Hematopoietic multipotent progenitor cell treated with erythropoietin and hydrocortisone succinate and interleukin-3 and kit ligand, for 6 days (in vitro differentiated cells): Measurements from ENCODE around the gene PLB1.

Experiments used
- DNase-seq: peaks from one replicate; pipeline ENCODE4 v3.0.0-alpha.2; 2015

PLB1 gene

DNA sequence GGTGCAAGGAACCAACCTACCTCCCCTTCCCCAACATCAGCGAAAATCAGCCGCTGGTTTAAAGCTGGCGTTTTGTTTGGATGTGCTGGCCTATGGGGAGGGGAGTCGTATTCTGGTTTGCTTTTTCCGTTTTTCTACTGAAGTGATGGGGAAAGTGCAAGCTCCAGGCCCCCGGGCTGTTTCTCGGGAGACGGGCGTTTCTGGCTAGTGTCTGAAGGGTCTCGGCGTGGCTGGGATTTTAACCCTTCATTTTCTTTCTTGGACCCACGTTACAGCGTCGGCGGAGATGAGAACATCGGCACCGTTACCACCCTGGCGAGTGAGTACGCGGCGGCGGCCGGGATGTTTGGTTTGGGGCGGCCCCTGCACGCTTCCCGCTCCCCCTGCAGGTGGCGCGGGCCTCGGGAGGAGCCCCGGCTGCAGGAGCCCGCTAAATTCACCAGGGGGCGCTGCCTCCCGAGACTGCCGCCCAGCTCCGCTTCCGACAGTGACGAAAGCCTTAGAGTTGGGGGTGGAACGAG lies 70.7 kb downstream of the PLB1 start:
- peak; percentile 86 for DNase-seq

DNA sequence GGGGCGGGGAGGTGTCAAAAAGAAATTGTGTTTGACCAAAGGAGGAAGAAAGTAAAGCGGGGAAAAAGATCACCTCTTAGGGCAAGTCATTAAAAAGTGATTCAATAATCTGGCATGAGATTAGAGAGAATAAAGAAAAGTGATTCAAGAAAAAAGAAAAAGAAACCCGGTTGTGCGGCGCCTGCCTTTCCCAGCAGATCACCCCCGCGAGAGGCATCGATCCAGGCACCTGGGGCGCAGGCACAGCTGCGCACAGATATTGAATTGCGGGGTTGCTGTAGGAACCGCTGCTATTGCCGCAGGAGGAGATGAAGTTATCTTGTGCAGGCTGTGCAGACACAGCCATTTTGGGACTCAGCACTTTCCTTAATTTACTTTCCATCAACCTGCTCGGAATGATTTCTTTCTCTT lies 71.2 kb downstream of the PLB1 start:
- DNase-seq = peak; percentile 22

DNA sequence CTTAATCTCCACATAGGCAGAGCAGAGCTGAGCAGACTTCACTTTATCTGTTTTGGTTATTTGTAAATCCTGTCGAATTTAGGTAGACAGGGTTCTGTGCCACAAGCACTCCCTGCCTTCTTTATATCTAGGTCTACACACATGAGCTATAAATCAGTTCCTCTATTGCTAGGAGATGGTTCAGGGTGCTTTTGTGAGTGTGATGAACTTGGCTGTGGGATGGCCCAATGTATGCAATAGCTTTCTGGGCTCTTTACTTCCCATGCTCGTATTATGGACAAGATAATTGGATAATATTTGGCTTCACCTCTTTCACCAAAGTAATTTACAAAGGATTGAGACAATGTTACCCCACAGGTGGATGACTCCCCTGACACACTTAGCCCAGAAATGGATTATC lies 72.2 kb downstream of the PLB1 start:
- DNase-seq = no peak

DNA sequence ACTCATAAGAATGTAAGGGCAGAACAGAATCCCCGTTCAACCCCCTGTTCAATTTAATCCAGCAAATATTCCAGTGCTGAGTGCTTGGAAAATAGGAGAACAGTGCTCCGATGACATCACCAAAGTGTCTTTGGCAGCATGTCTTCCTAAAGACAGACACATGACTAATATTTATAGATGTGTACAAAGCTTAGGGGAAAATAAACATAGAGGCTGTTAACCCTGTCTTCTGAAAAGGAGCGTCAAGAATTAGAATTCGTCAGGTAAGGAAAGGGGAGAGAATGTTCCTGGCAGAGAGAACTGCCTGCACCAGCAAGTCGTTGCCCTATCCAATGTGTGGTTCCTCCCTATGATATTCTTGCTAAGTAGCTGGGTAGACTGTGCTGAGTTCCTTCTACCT lies 72.7 kb downstream of the PLB1 start:
- DNase-seq = no peak

DNA sequence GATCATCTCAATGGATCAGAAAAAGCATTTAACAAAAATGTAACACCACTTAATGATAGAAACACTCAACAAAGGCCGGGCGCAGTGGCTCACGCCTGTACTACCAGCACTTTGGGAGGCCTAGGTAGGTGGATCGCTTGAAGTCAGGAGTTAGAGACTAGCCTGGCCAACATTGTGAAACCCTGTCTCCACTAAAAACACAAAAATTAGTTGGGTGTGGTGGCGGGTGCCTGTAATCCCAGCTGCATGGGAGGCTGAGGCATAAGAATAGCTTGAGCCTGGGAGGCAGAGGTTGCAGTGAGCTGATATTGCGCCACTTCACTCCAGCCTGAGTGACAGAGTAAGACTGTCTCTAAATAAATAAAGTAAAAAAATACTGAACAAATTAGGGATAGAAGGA lies 74.6 kb downstream of the PLB1 start:
- DNase-seq = no peak

DNA sequence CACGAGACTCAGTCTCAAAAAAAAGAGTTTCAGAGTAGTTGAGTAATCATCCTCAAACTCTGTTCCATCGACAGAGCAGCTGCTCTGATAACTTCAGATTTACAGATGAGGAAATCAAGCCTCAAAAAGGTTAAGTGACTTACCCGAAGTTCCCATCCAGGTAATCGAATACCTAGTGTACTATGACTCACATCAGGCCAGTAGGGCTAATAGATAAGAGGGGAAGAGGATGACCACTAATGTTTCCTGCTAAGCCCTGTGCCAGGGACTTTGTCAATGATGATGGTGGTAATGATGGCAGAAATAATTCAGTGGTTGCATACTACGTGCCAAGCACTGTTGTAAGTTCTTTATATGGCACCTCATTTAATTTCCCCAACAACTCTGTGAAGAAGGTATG lies 80.9 kb downstream of the PLB1 start:
- no peak for DNase-seq

DNA sequence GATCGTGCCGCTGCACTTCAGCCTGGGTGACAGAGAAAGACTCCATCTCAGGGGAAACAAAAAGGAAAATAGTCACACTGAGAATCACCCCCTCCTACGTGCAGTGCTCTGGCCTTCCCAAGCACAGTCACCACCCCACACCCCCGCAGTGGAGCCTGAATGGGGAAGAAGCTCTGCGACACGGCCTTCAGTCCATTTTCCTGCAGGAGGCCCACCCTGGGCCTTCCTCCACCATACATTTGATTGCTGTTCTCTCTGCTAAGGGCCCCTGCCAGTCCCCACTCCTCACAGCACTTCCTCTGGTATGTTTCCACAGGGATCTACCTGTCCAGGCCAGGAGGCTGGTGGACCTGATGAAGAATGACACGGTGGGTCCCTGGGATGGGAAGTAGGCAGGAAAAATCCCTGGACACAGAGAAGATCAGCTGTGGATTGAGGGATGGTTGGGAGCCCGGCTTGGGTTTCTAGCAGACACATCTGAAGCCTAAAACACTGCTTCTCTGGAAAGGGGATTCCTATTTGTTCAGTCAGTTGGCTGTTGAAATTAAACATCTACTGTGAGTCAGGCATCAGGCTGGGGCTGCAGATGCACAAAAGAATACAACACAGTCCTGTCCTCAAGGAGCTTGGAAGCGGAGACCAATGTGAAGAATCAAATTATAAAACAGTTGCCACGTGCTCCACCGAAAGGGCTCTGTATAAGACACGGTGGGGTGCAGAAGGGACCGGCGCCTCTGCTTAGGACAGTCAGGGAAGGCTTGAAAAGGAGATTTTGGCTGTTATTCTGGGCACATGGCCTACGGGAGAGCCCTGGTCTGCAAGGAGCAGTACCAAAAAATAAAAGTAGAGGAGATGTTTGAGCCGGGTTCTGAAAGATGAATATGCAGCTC lies 82.2 kb downstream of the PLB1 start:
- DNase-seq = no peak

DNA sequence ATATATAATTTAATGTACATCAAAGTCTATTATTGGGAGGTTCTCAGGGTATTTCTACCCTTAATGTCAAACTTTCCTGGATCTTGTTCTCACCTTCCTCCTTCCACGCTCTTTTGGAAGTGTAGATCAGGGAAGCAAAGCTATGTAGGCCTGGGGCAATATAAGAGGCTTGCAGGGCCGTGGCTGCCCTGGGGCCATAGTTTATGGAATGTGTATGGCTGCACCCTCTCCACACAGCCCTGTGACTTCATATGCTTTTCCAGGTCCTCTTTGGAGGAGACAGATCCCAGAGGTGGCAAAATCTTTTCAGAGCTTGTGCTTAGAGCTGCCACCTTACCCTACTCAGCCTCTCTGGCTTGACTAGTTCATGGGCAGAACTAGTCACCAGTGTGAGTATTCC lies 82.9 kb downstream of the PLB1 start:
- DNase-seq = no peak

DNA sequence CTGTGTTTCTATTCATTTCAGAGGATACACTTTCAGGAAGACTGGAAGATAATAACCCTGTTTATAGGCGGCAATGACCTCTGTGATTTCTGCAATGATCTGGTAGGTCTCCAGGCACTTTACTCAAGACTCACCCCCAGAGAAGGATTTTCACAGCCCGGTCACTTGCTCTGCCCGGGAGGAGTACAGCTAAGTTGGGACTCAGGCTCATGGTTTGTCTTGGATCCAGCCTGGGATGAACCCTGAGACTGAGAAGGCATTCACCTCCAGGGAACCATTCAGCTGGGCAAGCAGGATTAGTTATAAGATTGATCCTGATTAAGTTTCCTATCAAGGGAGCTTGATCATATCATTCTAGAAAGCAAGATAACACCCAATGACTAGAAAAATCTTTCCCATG lies 83.7 kb downstream of the PLB1 start:
- DNase-seq = no peak

DNA sequence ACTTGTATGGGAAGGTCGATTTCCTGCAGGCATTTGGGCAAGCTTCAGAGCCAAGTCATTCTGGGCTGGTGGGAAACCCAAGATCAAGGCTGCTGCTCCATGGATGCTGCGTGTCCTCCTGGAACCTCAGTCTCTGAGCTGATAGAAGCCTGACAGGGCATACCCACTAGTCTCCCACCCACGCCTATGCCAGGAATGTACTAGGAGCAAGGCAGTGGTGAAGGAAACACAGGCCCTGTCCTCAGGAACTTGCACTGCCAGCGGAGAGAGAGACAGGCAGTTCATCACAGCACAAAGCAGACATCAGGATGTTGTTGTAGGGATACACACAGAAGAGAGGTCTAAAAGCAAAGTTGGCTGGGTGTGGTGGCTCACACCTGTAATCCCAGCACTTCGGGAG lies 84.2 kb downstream of the PLB1 start:
- DNase-seq = no peak

DNA sequence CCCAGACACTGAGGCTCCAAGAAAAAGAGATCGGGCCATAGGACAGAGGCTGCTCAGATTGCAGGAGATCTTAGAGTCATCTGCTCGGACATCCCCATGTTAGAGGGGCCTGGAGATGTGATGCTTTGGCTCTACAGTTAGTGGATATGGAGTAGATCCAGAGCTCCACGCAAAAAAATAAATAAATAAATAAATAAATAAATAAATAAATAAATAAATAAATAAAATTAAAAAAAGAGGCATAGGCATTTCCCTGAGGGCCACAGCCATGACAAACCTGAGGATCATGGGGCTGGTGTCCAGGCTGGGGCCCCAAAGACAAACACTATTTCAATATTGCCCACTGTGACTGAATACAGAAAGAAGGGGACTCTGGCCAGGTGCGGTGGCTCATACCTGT lies 85.5 kb downstream of the PLB1 start:
- no peak for DNase-seq

DNA sequence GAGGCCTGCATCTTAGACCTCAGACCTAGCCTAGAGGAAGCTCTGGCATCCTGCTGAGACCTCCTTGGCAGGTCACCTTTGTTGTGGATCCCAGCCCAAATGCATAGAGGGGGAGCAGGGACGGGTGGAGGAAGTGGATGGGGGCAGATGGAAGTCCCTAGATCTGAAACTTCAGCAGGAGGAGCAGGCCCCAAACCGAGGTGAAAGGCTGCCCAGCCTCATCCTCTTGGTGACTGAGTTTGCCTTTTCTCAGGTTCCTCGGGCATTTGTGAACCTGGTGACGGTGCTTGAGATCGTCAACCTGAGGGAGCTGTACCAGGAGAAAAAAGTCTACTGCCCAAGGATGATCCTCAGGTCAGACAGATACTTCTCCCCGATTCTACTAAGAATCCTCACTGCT lies 86.3 kb downstream of the PLB1 start:
- DNase-seq = no peak

DNA sequence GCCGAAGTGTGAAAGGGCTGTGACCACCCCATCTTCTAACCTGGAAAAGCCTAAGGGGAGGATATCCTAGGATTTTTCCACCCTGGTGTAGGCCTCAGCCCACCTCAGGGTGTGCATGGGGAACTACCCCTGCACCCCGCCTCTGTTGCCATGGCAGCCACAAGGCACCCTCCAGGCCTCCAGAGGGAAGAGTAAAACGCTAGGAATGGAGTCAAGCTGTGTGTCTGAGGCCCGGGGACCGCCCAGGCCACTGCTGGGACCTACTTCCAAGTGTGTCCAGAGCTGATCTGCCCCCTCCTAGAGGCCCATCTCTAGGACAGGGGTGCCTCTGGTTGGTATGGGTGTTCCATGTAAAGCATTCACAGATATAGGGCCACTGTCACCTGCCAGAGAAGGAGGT lies 86.7 kb downstream of the PLB1 start:
- no peak for DNase-seq

DNA sequence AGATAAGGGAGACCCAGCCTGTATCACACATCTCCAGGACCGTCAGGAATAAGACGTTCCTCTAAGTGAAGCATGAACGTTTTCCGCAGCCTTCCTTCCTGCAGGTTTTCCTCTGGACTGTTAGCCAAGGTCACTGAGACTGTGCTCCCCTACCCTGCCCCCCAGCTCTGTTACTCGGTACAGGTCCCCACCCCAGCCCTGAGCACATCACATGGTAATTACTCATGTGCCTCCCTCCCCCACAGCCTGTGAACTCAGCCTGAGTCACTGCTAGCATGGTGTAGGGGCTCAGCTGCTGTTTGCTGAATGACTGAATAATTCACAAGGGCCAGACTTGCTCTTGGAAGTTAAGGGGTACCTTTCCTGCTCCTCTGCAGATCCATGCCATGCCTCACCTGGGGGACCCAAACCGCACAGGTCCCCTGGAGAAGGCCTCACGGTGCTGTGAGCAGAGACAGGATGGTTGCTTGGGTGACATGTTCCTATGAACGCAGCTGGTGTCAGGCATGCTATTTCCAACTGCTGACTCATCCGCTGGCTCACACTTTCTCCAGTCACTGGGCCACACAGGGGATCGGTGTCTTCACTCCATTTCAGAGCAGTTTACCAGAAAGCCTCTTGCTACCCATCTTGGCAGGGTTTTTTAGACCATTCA lies 88.2 kb downstream of the PLB1 start:
- peak; percentile 77 for DNase-seq

DNA sequence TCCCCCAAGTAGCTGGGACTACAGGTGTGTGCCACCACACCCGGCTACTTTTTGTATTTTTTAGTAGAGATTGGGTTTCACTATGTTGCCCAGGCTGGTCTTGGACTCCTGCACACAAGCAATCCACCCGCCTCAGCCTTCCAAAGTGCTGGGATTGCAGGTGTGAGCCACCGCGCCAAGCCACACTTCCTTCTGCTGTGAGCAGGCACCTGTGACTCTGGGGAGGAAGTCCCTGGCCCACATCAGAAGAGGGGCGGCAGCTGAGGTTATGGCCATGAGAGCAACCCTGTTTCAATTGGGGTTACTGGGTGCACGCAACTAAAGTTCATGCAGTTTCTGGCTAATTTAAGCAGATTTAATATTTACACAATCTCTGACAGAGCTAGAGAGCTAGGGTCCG lies 91.0 kb downstream of the PLB1 start:
- no peak for DNase-seq

DNA sequence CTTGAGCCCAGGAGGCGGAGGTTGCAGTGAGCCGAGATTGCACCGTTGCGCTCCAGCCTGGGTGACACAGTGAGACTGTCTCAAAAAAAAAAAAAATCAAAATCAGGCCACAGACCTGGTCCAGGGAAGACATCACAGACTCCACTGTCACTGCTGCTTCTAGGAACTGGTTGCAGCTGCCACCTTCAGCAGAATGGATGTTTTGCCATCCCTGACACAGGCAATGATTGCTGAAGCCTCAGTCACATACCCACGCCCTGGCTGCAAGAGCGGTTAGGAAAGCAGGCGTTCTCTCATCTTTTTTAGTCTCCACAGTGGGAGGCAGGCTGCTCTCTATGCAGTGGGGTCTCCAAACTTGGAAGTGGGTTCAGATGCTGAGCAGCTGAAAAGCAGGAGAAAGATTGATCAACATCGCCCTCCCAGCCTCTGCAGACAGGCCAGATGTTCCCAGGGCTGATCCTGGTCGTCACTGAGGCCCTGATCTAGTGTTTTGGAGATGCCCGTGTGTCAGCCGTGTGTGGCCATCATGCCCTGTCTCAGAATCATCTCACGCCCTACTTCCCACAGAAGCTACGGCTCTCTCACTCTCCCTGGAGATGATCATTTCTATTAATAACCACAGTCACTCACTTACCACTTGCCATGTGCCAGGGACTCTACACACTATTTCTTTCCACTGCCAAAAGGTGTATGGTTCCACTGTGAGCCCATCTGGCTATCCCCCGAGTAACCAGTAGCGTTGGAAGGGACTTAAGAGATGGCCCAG lies 91.8 kb downstream of the PLB1 start:
- no peak for DNase-seq

DNA sequence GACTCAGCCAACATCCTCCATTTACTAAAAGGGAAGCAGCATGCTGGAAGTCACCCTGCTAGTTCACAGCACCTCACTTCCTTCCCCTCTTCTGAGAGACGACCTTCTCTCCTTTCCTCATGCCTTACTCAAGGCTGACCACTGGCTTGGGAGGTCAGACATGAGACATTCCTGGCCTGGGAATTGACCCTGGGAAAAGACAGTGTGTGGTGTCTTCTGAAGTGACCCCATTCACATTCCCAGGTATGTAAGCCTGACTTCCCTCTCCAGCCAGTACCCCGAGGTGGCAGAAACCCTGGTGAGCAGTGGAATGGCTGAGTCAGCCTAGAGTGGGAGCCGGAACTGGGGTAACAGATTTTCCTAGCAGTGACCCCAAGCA lies 92.4 kb downstream of the PLB1 start:
- DNase-seq = no peak

DNA sequence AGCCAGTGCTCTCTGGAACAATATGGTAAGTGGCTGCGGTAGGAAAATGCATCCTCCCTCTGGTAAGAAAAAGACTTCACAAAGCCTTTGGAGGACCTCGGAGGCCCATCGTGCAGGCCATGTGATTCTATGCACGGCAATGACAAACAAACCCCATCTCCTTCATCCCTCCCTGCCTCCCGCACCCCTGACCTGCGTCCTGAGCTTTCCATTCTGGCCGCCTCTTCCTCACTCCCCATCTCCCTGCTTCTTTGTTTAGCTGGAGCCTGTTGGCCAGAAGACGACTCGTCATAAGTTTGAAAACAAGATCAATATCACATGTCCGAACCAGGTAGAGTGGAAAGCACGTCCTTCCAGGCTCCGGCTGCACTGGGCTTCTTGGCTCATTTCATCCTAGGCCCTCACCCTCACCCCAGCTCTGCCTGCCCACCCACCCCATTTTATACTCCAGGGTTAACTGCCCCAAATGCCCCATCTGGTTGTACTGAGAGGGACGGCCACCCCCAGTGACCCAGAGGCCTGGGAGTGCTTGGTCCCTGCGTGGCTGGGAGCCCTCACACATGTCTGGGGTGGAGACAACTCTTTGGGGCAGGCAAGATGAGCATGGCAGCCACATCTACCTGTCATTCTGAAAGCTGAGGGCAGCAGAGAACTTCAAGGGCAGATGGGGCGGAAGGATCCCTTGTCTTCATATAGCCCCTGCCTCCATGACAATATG lies 94.0 kb downstream of the PLB1 start:
- no peak for DNase-seq

DNA sequence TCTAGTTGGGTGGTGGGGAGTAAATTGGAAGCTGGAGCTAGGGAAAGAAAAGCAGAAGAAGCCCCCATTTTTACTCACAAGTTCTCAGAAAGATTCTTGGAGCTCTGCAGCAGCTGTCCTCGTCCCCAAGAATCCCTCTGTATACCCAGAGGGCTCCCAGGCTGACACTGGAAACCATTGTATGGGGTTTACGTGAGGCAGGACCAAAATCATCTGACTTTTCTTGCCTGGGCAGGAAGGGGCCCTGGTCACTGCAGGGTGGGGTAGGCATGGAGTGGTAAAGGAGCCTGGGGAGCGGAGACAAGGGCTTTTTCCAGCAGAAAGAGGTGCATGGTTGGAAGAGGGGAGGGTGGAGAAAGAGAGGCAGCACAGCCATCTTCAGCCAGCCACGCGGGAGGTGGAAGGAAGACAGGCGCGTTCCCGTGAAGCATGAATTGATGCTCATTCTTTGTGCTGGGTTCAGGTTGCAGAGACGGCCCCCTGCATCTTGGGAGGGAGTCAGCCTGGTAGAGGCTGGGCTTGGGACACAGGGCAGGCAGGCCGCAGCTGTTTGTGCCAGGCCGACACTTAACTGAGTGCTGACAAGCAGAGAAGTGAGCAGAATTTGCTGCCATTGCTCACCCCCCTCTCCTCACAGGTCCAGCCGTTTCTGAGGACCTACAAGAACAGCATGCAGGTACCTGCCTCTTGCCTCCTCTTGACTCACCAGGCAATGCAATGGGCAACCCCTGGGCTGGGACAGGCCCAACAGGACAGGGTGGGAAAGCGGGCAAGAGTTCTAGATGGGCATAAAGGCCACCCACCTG lies 94.8 kb downstream of the PLB1 start:
- DNase-seq = no peak

DNA sequence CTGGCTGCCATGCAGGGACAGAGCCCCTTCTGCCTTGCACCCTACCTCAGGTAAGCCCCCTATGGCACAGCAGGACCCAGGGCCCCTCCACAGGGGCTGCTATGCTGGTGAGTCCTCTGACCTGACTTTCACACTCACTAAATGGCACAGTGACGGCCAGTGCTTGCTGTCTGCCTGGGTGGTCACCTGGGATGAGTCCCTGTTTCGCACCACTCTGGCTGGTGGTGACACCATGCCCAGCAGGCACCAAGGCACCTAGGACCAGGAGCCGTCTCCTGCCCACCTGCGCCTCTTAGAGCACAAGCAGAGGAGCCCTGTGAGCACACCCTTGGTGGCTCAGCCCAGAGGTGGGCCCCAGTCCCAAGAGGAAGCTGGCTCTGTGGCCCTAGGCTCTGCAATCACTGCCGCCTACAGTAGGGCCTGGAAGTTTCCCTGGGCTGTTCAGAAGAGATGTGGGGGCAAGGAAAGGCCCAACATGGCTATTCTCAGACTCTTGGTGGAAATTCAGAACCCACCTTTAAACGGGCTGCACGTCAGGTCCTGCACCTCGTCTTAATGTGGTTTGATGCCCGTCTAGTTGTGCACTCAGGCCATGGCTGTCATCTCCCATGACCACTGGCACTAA lies 96.0 kb downstream of the PLB1 start:
- no peak for DNase-seq

DNA sequence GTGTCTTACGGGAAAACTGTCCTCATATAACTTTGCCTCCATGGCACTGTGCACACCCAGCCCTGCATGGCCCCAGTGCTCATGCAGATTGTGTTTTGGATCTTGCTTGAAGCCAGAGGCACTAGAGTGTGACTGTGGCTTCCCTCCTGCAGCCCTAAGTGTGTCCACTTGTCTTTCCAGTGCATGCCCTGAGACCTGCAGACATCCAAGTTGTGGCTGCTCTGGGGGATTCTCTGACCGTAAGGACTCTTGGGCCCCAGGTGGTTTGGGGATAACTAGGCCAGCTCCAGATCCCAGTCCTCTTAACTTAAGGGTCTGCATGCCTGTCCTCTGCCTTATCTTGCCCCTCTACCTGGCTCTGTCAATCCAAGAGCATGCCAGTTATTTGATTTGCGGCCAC lies 96.6 kb downstream of the PLB1 start:
- DNase-seq = no peak
